Loucy (cell line): ENCODE data around the gene DNMBP.
A peak's percentile ranks its signal among the peaks of the same experiment; 100 is the strongest.

Source experiments
- EZH2phosphoT487 ChIP-seq: fragments of 200-600 bp; IDR thresholded peaks from 2 replicates; pipeline ENCODE4 v1.6.1; 2018; ENCODE audit warnings: antibody characterized with exemption, mild to moderate bottlenecking, moderate library complexity, borderline replicate concordance
- TF ChIP-seq, protein P1 (sequence below): fragments of 200-600 bp; sonication (generic); conservative IDR thresholded peaks from 2 replicates; pipeline ENCODE4 v1.5.1; 2014; ENCODE audit warnings: mild to moderate bottlenecking, antibody characterized with exemption, low read length

GRCh38 chr10:100043344-100043743 lies 33.6 kb upstream of the DNMBP start:
- TF ChIP-seq, protein P1, sequence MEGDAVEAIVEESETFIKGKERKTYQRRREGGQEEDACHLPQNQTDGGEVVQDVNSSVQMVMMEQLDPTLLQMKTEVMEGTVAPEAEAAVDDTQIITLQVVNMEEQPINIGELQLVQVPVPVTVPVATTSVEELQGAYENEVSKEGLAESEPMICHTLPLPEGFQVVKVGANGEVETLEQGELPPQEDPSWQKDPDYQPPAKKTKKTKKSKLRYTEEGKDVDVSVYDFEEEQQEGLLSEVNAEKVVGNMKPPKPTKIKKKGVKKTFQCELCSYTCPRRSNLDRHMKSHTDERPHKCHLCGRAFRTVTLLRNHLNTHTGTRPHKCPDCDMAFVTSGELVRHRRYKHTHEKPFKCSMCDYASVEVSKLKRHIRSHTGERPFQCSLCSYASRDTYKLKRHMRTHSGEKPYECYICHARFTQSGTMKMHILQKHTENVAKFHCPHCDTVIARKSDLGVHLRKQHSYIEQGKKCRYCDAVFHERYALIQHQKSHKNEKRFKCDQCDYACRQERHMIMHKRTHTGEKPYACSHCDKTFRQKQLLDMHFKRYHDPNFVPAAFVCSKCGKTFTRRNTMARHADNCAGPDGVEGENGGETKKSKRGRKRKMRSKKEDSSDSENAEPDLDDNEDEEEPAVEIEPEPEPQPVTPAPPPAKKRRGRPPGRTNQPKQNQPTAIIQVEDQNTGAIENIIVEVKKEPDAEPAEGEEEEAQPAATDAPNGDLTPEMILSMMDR: peak; percentile 21
- no peak for TF ChIP-seq EZH2phosphoT487
